ENCODE measurements around the gene DCAF11. TPM values are rescaled to one million over a fixed set of nuclear protein-coding genes. Genes with fewer than 3 reads are reported as not detected.

The DCAF11 gene
- total and polyA plus RNA-seq, 2 of the 13 experiments (the other 11 are each of a cell fraction or from before 2014, with no cell fraction given): 150 to 257 TPM

DNA sequence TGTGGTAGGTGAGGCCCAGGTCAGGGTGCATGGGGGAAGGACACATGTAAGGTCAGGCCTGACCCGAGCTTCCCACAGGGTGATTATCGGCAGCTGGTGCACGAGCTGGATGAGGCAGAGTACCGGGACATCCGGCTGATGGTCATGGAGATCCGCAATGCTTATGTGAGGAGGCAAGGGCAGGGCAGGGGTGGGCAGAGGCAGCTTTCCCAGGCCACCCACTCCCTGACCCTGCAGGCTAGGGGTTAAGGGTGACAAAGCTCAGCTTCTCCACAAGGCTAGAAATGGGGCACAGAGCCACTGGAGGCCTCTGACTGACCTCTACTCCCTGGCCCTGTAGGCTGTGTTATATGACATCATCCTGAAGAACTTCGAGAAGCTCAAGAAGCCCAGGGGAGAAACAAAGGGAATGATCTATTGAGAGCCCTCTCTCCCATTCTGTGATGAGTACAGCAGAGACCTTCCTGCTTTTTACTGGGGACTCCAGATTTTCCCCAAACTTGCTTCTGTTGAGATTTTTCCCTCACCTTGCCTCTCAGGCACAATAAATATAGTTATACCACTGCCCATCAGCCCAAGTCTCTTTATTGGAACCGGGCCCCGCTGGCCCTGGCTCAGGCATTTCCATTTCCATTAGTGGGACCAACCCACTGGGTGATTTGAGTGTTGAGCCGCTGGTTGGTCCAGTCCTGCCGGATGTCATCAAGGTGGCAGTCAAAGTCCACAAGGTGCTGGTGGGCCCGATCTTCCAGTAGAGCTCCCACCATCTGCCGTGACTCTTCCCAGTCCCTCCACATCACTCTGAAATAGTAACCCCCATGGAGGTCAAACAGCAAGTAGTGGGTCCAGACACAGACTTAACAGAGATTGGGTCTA lies 24.1 kb downstream of the DCAF11 start (continued):
- TF ChIP-seq, protein P1, sequence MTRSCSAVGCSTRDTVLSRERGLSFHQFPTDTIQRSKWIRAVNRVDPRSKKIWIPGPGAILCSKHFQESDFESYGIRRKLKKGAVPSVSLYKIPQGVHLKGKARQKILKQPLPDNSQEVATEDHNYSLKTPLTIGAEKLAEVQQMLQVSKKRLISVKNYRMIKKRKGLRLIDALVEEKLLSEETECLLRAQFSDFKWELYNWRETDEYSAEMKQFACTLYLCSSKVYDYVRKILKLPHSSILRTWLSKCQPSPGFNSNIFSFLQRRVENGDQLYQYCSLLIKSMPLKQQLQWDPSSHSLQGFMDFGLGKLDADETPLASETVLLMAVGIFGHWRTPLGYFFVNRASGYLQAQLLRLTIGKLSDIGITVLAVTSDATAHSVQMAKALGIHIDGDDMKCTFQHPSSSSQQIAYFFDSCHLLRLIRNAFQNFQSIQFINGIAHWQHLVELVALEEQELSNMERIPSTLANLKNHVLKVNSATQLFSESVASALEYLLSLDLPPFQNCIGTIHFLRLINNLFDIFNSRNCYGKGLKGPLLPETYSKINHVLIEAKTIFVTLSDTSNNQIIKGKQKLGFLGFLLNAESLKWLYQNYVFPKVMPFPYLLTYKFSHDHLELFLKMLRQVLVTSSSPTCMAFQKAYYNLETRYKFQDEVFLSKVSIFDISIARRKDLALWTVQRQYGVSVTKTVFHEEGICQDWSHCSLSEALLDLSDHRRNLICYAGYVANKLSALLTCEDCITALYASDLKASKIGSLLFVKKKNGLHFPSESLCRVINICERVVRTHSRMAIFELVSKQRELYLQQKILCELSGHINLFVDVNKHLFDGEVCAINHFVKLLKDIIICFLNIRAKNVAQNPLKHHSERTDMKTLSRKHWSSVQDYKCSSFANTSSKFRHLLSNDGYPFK (CRISPR knock-in tag; IDR thresholded peaks at IDR 0.05; ENCODE audit: borderline replicate concordance): peak; percentile 17; the same call in 1 of the 2 replicates
- TF ChIP-seq MED8 (CRISPR knock-in tag; IDR thresholded peaks at IDR 0.05; ENCODE audit: insufficient replicate concordance): no peak
- TF ChIP-seq, protein P2, sequence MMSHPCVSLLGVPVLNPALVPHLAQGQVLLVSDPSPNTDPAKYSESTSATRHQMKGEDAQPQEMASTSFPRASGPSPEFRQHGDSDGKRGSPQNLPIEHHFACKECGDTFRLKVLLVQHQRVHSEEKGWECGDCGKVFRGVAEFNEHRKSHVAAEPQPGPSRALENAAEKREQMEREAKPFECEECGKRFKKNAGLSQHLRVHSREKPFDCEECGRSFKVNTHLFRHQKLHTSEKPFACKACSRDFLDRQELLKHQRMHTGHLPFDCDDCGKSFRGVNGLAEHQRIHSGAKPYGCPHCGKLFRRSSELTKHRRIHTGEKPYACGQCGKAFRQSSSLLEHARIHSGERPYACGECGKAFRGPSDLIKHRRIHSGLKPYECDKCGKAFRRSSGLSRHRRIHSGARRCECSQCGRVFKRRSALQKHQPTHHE (CRISPR knock-in tag; IDR thresholded peaks at IDR 0.05; ENCODE audit: borderline replicate concordance): no peak
- 0 out of 2 replicates have a peak, but pooled peaks have one; percentile 36 for TF ChIP-seq ARHGAP35 (CRISPR knock-in tag; IDR thresholded peaks at IDR 0.05; ENCODE audit: borderline replicate concordance)
- no peak for TF ChIP-seq HNRNPL (IDR thresholded peaks at IDR 0.05; ENCODE audit: low read depth, low read length)
- no peak for TF ChIP-seq SNAPC5 (CRISPR knock-in tag; IDR thresholded peaks at IDR 0.05; ENCODE audit: borderline replicate concordance)
- no peak for TF ChIP-seq TFDP1 (CRISPR knock-in tag; IDR thresholded peaks at IDR 0.05; ENCODE audit: borderline replicate concordance)
- no peak for TF ChIP-seq ZNF180 (CRISPR knock-in tag; IDR thresholded peaks at IDR 0.05; ENCODE audit: borderline replicate concordance, low read depth)
- no peak for TF ChIP-seq MXI1 (IDR thresholded peaks at IDR 0.05; ENCODE audit: borderline replicate concordance, low read depth, low read length)
- no peak for TF ChIP-seq TRIM24 (CRISPR knock-in tag; IDR thresholded peaks at IDR 0.05)
- no peak for TF ChIP-seq KDM6A (CRISPR knock-in tag; IDR thresholded peaks at IDR 0.05; ENCODE audit: low read depth)
- no peak for TF ChIP-seq ZNF18 (CRISPR knock-in tag; IDR thresholded peaks at IDR 0.05; ENCODE audit: insufficient replicate concordance)
- peak; percentile 19; the same call in 1 of the 2 replicates for TF ChIP-seq KMT2A (CRISPR knock-in tag; IDR thresholded peaks at IDR 0.05)
- 0 out of 2 replicates have a peak, but pooled peaks have one; percentile 45 for TF ChIP-seq ZNF761 (CRISPR knock-in tag; conservative IDR thresholded peaks at IDR 0.05)
- no peak for TF ChIP-seq ZC3H4 (CRISPR knock-in tag; IDR thresholded peaks at IDR 0.05; ENCODE audit: borderline replicate concordance)
- peak; percentile 29; the same call in 1 of the 2 replicates for TF ChIP-seq ZFY (CRISPR knock-in tag; IDR thresholded peaks at IDR 0.05)
- no peak for TF ChIP-seq NFE2L2 (IDR thresholded peaks at IDR 0.05; ENCODE audit: low read length)
- TF ChIP-seq ZNF570 (CRISPR knock-in tag; IDR thresholded peaks at IDR 0.05; ENCODE audit: borderline replicate concordance): no peak
- no peak for TF ChIP-seq ZKSCAN1 (IDR thresholded peaks at IDR 0.05; ENCODE audit: low read length)
- TF ChIP-seq ZNF337 (CRISPR knock-in tag; IDR thresholded peaks at IDR 0.05; ENCODE audit: borderline replicate concordance, low read depth): no peak
